ENCODE measurements around the gene FBXW11. TPM values are rescaled to one million over a fixed set of nuclear protein-coding genes. Genes with fewer than 3 reads are reported as not detected.

Gene FBXW11
- total and polyA plus RNA-seq, 4 donors, result 7.6 to 87.5 (median 35.2) TPM

DNA sequence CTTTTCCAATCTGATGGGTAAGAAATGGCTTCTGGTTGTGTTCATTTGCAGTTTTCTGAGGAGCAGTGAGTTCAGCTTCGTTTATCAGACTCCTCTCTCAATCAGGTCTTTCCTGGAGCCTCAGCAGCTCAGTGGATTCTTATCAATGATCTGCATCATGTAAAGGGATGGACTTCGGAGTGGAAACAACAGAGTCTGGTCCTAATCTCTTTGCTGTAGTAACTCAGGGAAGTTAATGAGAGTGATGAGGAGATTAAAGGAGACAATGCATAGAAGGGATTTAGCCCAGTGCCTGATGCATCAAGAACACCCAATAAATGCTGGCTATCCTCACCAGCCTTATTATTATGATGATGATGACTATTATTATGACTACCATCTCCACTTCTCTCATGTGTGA, 173.7 kb downstream of the FBXW11 start:
- H3K27ac ChIP-seq (ENCODE audit: low read depth in 1 of 2, low read length in 1 of 2), result no peak overlapping the region
- H3K9me3 ChIP-seq (ENCODE audit: control insufficient read depth in 4 of 4, insufficient read depth in 3 of 4, low read length in 3 of 4), result peaks cover 0 to 7% (median 2%) of the 10 kb centered on the region in 4 donors
- DNase-seq (no peak), ATAC-seq (ENCODE audit: insufficient read depth, low FRiP score) (no peak)
- H3K36me3 ChIP-seq (ENCODE audit: control insufficient read depth in 4 of 4, insufficient read depth in 4 of 4, low read length in 4 of 4), result no peaks in the 10 kb centered on the region
- 86 to 88% methylated on average over 2 of the region's 2 CpGs for WGBS, 2 donors
- no peak overlapping the region for H3K9ac ChIP-seq (ENCODE audit: insufficient read depth in 1 of 2, low read length in 2 of 2)
- TF ChIP-seq, protein P1, sequence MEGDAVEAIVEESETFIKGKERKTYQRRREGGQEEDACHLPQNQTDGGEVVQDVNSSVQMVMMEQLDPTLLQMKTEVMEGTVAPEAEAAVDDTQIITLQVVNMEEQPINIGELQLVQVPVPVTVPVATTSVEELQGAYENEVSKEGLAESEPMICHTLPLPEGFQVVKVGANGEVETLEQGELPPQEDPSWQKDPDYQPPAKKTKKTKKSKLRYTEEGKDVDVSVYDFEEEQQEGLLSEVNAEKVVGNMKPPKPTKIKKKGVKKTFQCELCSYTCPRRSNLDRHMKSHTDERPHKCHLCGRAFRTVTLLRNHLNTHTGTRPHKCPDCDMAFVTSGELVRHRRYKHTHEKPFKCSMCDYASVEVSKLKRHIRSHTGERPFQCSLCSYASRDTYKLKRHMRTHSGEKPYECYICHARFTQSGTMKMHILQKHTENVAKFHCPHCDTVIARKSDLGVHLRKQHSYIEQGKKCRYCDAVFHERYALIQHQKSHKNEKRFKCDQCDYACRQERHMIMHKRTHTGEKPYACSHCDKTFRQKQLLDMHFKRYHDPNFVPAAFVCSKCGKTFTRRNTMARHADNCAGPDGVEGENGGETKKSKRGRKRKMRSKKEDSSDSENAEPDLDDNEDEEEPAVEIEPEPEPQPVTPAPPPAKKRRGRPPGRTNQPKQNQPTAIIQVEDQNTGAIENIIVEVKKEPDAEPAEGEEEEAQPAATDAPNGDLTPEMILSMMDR (IDR thresholded peaks at IDR 0.05; ENCODE audit: control extremely low read depth, extremely low read depth), result no peak
- H3K27me3 ChIP-seq (ENCODE audit: control insufficient read depth in 3 of 3, insufficient read depth in 3 of 3, low read length in 2 of 3), result no peaks in the 10 kb centered on the region
- H3K4me3 ChIP-seq, result no peak overlapping the region
- H3K4me1 ChIP-seq (ENCODE audit: control insufficient read depth in 5 of 5, insufficient read depth in 5 of 5, low read length in 5 of 5), result no peaks in the 10 kb centered on the region

- Histone ChIP-seq H3K27me3 (ENCODE audit: control insufficient read depth in 3 of 3, insufficient read depth in 3 of 3, low read length in 2 of 3) (no peaks in the 10 kb centered on the region), H3K9me3 (ENCODE audit: control insufficient read depth in 4 of 4, insufficient read depth in 3 of 4, low read length in 3 of 4) (peaks cover 0 to 7% (median 2%) of the 10 kb centered on the region in 4 donors), H3K4me3 (no peak overlapping the region), H3K9ac (ENCODE audit: insufficient read depth in 1 of 2, low read length in 2 of 2) (no peak overlapping the region), H3K36me3 (ENCODE audit: control insufficient read depth in 4 of 4, insufficient read depth in 4 of 4, low read length in 4 of 4) (no peaks in the 10 kb centered on the region), H3K4me1 (ENCODE audit: control insufficient read depth in 5 of 5, insufficient read depth in 5 of 5, low read length in 5 of 5) (no peaks in the 10 kb centered on the region), H3K27ac (ENCODE audit: low read depth in 1 of 2, low read length in 1 of 2) (no peak overlapping the region)
- TF ChIP-seq, protein P1 (IDR thresholded peaks at IDR 0.05; ENCODE audit: control extremely low read depth, extremely low read depth), result no peak
- WGBS, 2 donors, result 83 to 86% methylated on average over 1 of the region's 1 CpG
- ATAC-seq (ENCODE audit: insufficient read depth, low FRiP score) (no peak), DNase-seq (no peak)
Observed at GRCh38 chr5:171830686-171831085, 175.8 kb downstream of the FBXW11 start.

GRCh38 chr5:171827162-171827561, 179.3 kb downstream of the FBXW11 start:
- no peak for ATAC-seq (ENCODE audit: insufficient read depth, low FRiP score)
- Histone ChIP-seq H3K9me3 (ENCODE audit: control insufficient read depth in 4 of 4, insufficient read depth in 3 of 4, low read length in 3 of 4) (peaks cover 0 to 6% (median 1%) of the 10 kb centered on the region in 4 donors), H3K4me3 (no peak overlapping the region), H3K36me3 (ENCODE audit: control insufficient read depth in 4 of 4, insufficient read depth in 4 of 4, low read length in 4 of 4) (no peaks in the 10 kb centered on the region), H3K27ac (ENCODE audit: low read depth in 1 of 2, low read length in 1 of 2) (no peak overlapping the region), H3K4me1 (ENCODE audit: control insufficient read depth in 5 of 5, insufficient read depth in 5 of 5, low read length in 5 of 5) (no peaks in the 10 kb centered on the region), H3K27me3 (ENCODE audit: control insufficient read depth in 3 of 3, insufficient read depth in 3 of 3, low read length in 2 of 3) (no peaks in the 10 kb centered on the region), H3K9ac (ENCODE audit: insufficient read depth in 1 of 2, low read length in 2 of 2) (no peak overlapping the region)
- whole genome bisulfite sequencing, 2 donors, result 89 to 98% methylated on average over 9 of the region's 9 CpGs
- TF ChIP-seq, protein P1 (IDR thresholded peaks at IDR 0.05; ENCODE audit: control extremely low read depth, extremely low read depth), result no peak
- DNase-seq, result no peak

DNA sequence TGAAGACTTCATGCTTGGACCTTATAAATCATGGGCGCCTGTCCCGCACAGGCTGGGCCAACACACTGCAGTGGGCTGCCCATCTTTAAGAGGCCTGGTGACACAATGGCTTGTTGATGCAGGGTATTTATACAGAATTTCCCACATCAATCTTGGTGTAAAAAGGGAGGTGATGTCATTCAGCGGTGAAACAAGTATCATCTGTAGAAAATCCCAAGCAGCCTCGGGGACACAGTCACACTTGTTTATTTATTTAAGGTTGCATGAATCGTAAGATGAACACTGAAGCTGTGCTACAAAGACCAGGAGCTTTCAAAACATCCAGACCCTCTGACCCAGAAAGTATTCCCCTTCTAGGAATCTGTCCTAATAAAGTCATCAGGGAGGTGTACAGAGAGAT, 180.3 kb downstream of the FBXW11 start:
- 79 to 83% methylated on average over 5 of the region's 5 CpGs for WGBS, 2 donors
- H3K9me3 ChIP-seq (ENCODE audit: control insufficient read depth in 4 of 4, insufficient read depth in 3 of 4, low read length in 3 of 4), result peaks cover 0 to 6% (median 1%) of the 10 kb centered on the region in 4 donors
- no peak overlapping the region for H3K4me3 ChIP-seq
- no peak for ATAC-seq (ENCODE audit: insufficient read depth, low FRiP score)
- no peak overlapping the region for H3K27ac ChIP-seq (ENCODE audit: low read depth in 1 of 2, low read length in 1 of 2)
- no peaks in the 10 kb centered on the region for H3K27me3 ChIP-seq (ENCODE audit: control insufficient read depth in 3 of 3, insufficient read depth in 3 of 3, low read length in 2 of 3)
- H3K36me3 ChIP-seq (ENCODE audit: control insufficient read depth in 4 of 4, insufficient read depth in 4 of 4, low read length in 4 of 4), result no peaks in the 10 kb centered on the region
- TF ChIP-seq, protein P1 (IDR thresholded peaks at IDR 0.05; ENCODE audit: control extremely low read depth, extremely low read depth), result no peak
- H3K9ac ChIP-seq (ENCODE audit: insufficient read depth in 1 of 2, low read length in 2 of 2), result no peak overlapping the region
- DNase-seq, result no peak
- H3K4me1 ChIP-seq (ENCODE audit: control insufficient read depth in 5 of 5, insufficient read depth in 5 of 5, low read length in 5 of 5), result no peaks in the 10 kb centered on the region
